Natural killer cell (primary cell): ENCODE data around the gene SLC35E4. TPM values are rescaled to one million over a fixed set of nuclear protein-coding genes. Genes with fewer than 3 reads are reported as not detected.

ENCODE experiments used
- ATAC-seq, 3 donors: fragments of 150-1000 bp in 2 of 3; fragments of 200-7000 bp in 1 of 3; cut with Tn5 transposase; 1 replicate in 1 of 3; 2 replicates in 2 of 3; pipeline ENCODE4 v1.10.0; 2021; ENCODE audit warnings: mild to moderate bottlenecking in 2 of 3, moderate library complexity in 2 of 3
- DNase-seq, 2 donors: peaks; one replicate each; pipeline versions ENCODE4 v3.0.0 to v3.0.0-alpha.2; 2013 to 2021; ENCODE audit warnings: mixed read lengths in 1 of 2
- H3K27ac ChIP-seq: one replicate; pipeline ENCODE4 v1.5.1; 2013; ENCODE audit warnings: mild to moderate bottlenecking, low read length
- H3K27me3 ChIP-seq: one replicate; pipeline ENCODE4 v1.6.1; 2013; ENCODE audit warnings: low read length; ENCODE audit not compliant: control insufficient read depth, insufficient read depth
- H3K36me3 ChIP-seq: one replicate; pipeline ENCODE4 v1.6.1; 2013; ENCODE audit warnings: low read length; ENCODE audit not compliant: control insufficient read depth, insufficient read depth
- H3K4me1 ChIP-seq: one replicate; pipeline ENCODE4 v1.6.1; 2013; ENCODE audit warnings: low read length; ENCODE audit not compliant: control insufficient read depth, insufficient read depth
- H3K4me3 ChIP-seq: one replicate; pipeline ENCODE4 v1.5.1; 2013; ENCODE audit warnings: low read length
- H3K9me3 ChIP-seq: one replicate; pipeline ENCODE4 v1.6.1; 2013; ENCODE audit warnings: low read length; ENCODE audit not compliant: control insufficient read depth, insufficient read depth
- H3K27ac Mint-ChIP-seq, 2 donors: one replicate each; pipeline ENCODE4 v1.8.0; 2022; ENCODE audit warnings: mild to moderate bottlenecking in 2 of 2, mixed read lengths in 2 of 2, moderate library complexity in 1 of 2
- H3K27me3 Mint-ChIP-seq, 2 donors: one replicate each; pipeline ENCODE4 v1.8.0; 2022; ENCODE audit warnings: low read depth in 2 of 2, mixed read lengths in 2 of 2
- H3K36me3 Mint-ChIP-seq: one replicate; pipeline ENCODE4 v1.8.0; 2022; ENCODE audit warnings: mixed read lengths
- H3K4me1 Mint-ChIP-seq, 2 donors: one replicate each; pipeline ENCODE4 v1.8.0; 2022; ENCODE audit warnings: mixed read lengths in 2 of 2
- H3K4me3 Mint-ChIP-seq: one replicate; pipeline ENCODE4 v1.8.0; 2022; ENCODE audit warnings: mild to moderate bottlenecking, moderate library complexity, mixed read lengths
- H3K9me3 Mint-ChIP-seq, 2 donors: one replicate each; pipeline ENCODE4 v1.8.0; 2022; ENCODE audit warnings: mixed read lengths in 2 of 2
- WGBS: methylation state at CpG from one replicate; pipeline ENCODE4 v1.1.7; 2013; ENCODE audit warnings: missing lambda C conversion rate; ENCODE audit not compliant: insufficient coverage; 5-methylcytosine and 5-hydroxymethylcytosine counted together
- intact Hi-C: fragments of 100-400 bp; cut with micrococcal nuclease; formaldehyde crosslinking; loops from one replicate; pipeline ENCODE4 v1.14.2; 2022
- total RNA-seq, 4 donors: library from RNA; stranded (reverse); fragments of 120-200 nt in 1 of 4; gene quantifications; one replicate each; pipeline versions ENCODE4 v1.2.3 to v1.2.4, GENCODE V29; 2013 to 2022
- TF ChIP-seq, protein P1 (sequence below): fragments of 200-600 bp; IDR thresholded peaks from one replicate; pipeline ENCODE4 v1.8.0; 2022; ENCODE audit warnings: antibody characterized with exemption

Gene SLC35E4
- total RNA-seq, 3 donors from 2014 or later (not counting 1 experiment from before 2014, with no cell fraction given), result 2.9 to 5.8 (median 2.9) TPM

DNA sequence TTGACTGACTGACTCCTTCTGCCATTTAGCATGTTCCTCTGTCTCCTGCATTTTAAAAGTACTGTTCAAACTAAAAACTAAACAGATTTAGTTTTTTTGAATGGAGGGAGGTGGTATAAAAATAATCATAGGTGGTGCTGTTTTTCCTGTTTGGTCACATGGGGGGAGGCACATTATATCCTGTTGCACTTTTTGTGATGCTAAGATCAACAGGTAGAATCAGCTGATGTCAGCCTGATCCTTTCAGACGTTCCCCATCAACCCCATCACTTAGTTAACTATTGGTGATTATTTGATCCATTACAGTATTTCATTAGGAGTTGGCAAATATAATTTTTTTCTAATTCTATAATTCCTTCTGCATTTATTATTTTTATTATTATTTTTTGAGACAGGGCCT, 54.0 kb downstream of the SLC35E4 start:
- H3K27me3 ChIP-seq, result no peaks in the 10 kb centered on the region
- Mint-ChIP-seq H3K9me3 (no peaks in the 10 kb centered on the region), H3K27ac (no peak overlapping the region), H3K36me3 (no peaks in the 10 kb centered on the region), H3K4me3 (no peak overlapping the region), H3K27me3 (peaks cover 15 to 17% of the 10 kb centered on the region in 2 donors), H3K4me1 (no peaks in the 10 kb centered on the region)
- peaks cover 8% of the 10 kb centered on the region for H3K4me1 ChIP-seq
- TF ChIP-seq, protein P1, sequence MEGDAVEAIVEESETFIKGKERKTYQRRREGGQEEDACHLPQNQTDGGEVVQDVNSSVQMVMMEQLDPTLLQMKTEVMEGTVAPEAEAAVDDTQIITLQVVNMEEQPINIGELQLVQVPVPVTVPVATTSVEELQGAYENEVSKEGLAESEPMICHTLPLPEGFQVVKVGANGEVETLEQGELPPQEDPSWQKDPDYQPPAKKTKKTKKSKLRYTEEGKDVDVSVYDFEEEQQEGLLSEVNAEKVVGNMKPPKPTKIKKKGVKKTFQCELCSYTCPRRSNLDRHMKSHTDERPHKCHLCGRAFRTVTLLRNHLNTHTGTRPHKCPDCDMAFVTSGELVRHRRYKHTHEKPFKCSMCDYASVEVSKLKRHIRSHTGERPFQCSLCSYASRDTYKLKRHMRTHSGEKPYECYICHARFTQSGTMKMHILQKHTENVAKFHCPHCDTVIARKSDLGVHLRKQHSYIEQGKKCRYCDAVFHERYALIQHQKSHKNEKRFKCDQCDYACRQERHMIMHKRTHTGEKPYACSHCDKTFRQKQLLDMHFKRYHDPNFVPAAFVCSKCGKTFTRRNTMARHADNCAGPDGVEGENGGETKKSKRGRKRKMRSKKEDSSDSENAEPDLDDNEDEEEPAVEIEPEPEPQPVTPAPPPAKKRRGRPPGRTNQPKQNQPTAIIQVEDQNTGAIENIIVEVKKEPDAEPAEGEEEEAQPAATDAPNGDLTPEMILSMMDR, result no peak
- whole genome bisulfite sequencing, result no CpG with 5 or more reads among the region's 1 CpG
- intact Hi-C loops, result no loop called here
- H3K9me3 ChIP-seq, result no peaks in the 10 kb centered on the region
- ATAC-seq, result no peak
- H3K27ac ChIP-seq, result no peak overlapping the region
- H3K4me3 ChIP-seq, result no peak overlapping the region
- DNase-seq, result no peak
- no peaks in the 10 kb centered on the region for H3K36me3 ChIP-seq

DNA sequence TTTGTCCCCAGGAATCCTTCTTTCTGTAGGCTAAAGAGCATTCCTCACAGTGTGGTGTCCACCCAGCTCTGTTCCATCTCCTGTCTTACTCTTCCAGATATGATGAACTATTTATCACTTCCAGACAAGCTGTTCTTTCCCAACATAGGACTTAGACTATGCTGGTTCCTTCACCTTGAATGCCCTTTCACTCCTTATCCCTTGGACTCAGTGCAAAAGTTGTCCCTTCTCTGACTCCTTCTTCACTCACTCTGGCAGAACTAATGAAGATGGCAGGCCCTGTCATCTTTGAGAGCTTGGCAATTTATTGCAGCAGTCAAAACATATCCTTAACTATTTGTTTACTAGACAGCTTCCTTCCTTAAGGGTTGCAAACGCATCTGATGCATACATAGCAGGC, 55.6 kb downstream of the SLC35E4 start:
- Mint-ChIP-seq H3K27me3 (peaks cover 15 to 23% of the 10 kb centered on the region in 2 donors), H3K4me1 (no peaks in the 10 kb centered on the region), H3K27ac (no peak overlapping the region), H3K36me3 (no peaks in the 10 kb centered on the region), H3K9me3 (no peaks in the 10 kb centered on the region), H3K4me3 (no peak overlapping the region)
- DNase-seq (no peak), ATAC-seq (no peak)
- intact Hi-C loops, result no loop called here
- Histone ChIP-seq H3K27ac (no peak overlapping the region), H3K27me3 (no peaks in the 10 kb centered on the region), H3K4me3 (no peak overlapping the region), H3K36me3 (no peaks in the 10 kb centered on the region), H3K4me1 (peaks cover 13% of the 10 kb centered on the region), H3K9me3 (no peaks in the 10 kb centered on the region)
- 72% methylated on average over 1 of the region's 1 CpG for WGBS
- TF ChIP-seq, protein P1, result no peak

DNA sequence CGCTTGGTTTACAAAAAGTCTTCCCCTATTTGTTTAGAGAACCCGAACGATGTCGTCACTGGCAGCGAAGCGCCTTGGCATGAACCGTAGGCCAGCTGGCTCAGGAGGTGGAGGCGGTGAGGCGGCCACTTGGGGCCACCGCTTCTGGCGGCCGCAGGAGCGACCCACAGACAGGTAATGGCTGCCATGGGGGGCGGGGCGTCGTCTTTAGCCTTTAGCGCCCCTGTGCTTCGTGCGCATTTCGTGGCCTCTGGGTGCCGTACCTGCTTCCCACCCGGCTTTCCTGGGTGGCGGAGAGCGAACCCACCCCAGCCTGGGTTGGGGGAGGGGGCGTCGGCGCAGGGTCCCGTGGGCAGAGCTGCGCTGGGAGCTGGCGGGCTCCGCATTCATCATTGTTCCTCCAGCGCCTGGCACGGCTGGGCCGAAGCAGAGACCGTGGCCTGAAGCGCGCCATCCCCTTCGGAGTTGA, 58.6 kb downstream of the SLC35E4 start:
- no peak overlapping the region for H3K27ac Mint-ChIP-seq
- intact Hi-C loops, result no loop called here

More for the DNA sequence above, 58.6 kb downstream of the SLC35E4 start:
- peak overlapping the region; percentile 86 for H3K4me3 Mint-ChIP-seq
- H3K27me3 ChIP-seq, result no peaks in the 10 kb centered on the region
- H3K9me3 Mint-ChIP-seq, result no peaks in the 10 kb centered on the region
- peaks cover 13% of the 10 kb centered on the region for H3K4me1 ChIP-seq
- H3K27ac ChIP-seq, result no peak overlapping the region
- peak; percentile 21 to 66 for DNase-seq
- peak; percentile 42 to 70 (median 70) for ATAC-seq
- no peaks in the 10 kb centered on the region for H3K4me1 Mint-ChIP-seq
- H3K27me3 Mint-ChIP-seq, result peaks cover 15 to 34% of the 10 kb centered on the region in 2 donors
- no peaks in the 10 kb centered on the region for H3K9me3 ChIP-seq
- H3K4me3 ChIP-seq, result peak overlapping the region; percentile 51
- H3K36me3 ChIP-seq, result no peaks in the 10 kb centered on the region
- under 1% methylated on average over 38 of the region's 38 CpGs for WGBS
- TF ChIP-seq, protein P1, result no peak
- no peaks in the 10 kb centered on the region for H3K36me3 Mint-ChIP-seq
